HepG2 (cell line): ENCODE measurements around the gene UBTD1. TPM values are rescaled to one million over a fixed set of nuclear protein-coding genes. Genes with fewer than 3 reads are reported as not detected.

Experiments used
- ATAC-seq: fragments of 200-7000 bp; cut with Tn5 transposase; 3 replicates; pipeline ENCODE4 v1.9.1; 2020; ENCODE audit warnings: mild to moderate bottlenecking, moderate library complexity
- BruUV-seq: library from RNA; stranded (reverse); fragments of 400-500 nt; replicated peaks from 2 replicates; lab custom pipeline; 2021; lab: Mats Ljungman, UMichigan
- CTCF ChIA-PET: fragments of 300-600 bp; formaldehyde crosslinking; extraction: SDS; loops from one replicate; lab custom pipeline; 2021; ENCODE audit warnings: low total read pairs, inconsistent platforms, low intra/inter-chr PET ratio; lab: Yijun Ruan, JAX
- POLR2A ChIA-PET: fragments of 350-600 bp; sonication (Branson Sonifier 250); formaldehyde crosslinking; loops from one replicate; lab custom pipeline; 2020; ENCODE audit warnings: antibody characterized with exemption, inconsistent platforms; lab: Yijun Ruan, JAX
- DNase-seq: peaks from one replicate; pipeline ENCODE4 v3.0.0-alpha.2; 2015; ENCODE audit warnings: low spot score
- FAIRE-seq: peaks from 3 replicates; lab custom pipeline; 2011; peaks lifted over from hg19 to GRCh38; lab: Jason Lieb, UNC
- H2AFZ ChIP-seq: one replicate; pipeline ENCODE4 v1.6.1; 2011; ENCODE audit warnings: low read length, inconsistent platforms
- H3K27ac ChIP-seq: fragments of 300-600 bp; 3 replicates; pipeline ENCODE4 v1.8.0; 2011; ENCODE audit warnings: mixed run types, mild to moderate bottlenecking, mixed read lengths, low read length, inconsistent platforms; ENCODE audit not compliant: insufficient read depth; ENCODE audit errors: extremely low read length
- H3K27me3 ChIP-seq, 2 experiments: fragments of 200-600 bp in 1 of 2; 2 replicates in 1 of 2; 3 replicates in 1 of 2; pipeline versions ENCODE4 v1.6.0 to v1.8.0; 2011; ENCODE audit warnings: low read length in 2 of 2, mild to moderate bottlenecking in 2 of 2, moderate library complexity in 2 of 2, inconsistent platforms in 1 of 2; ENCODE audit not compliant: insufficient read depth in 2 of 2, control insufficient read depth in 1 of 2
- H3K36me3 ChIP-seq, 2 experiments: fragments of 200-600 bp in 1 of 2; replicated peaks in 1 of 2; 2 replicates in 1 of 2; 3 replicates in 1 of 2; pipeline versions ENCODE4 v1.5.1 to v1.8.0; 2011; ENCODE audit warnings: low read length in 2 of 2, inconsistent platforms in 1 of 2; ENCODE audit not compliant: insufficient read depth in 2 of 2, control insufficient read depth in 1 of 2
- H3K4me1 ChIP-seq: 2 replicates; pipeline ENCODE4 v1.5.1; 2012; ENCODE audit warnings: low read length, inconsistent platforms; ENCODE audit not compliant: insufficient read depth
- H3K4me2 ChIP-seq: 2 replicates; pipeline ENCODE4 v1.6.0; 2011; ENCODE audit warnings: low read depth, low read length, inconsistent platforms
- H3K4me3 ChIP-seq, 3 experiments: fragments of 200-600 bp in 1 of 3; sonication (generic), shearing (Covaris generic) in 1 of 3; replicated peaks in 1 of 3; 2 replicates each; pipeline ENCODE4 v1.5.1; 2011 to 2016; ENCODE audit warnings: low read length in 3 of 3, inconsistent platforms in 2 of 3, low read depth in 2 of 3, mild to moderate bottlenecking in 2 of 3, control low read depth in 1 of 3, mixed read lengths in 1 of 3; ENCODE audit not compliant: insufficient read depth in 1 of 3
- H3K79me2 ChIP-seq: one replicate; pipeline ENCODE4 v1.6.1; 2011; ENCODE audit warnings: low read length, inconsistent platforms; ENCODE audit not compliant: insufficient read depth
- H3K9ac ChIP-seq: 2 replicates; pipeline ENCODE4 v1.6.0; 2011; ENCODE audit warnings: mild to moderate bottlenecking, low read depth, low read length, inconsistent platforms; ENCODE audit not compliant: insufficient read depth
- H3K9me3 ChIP-seq: 2 replicates; pipeline ENCODE4 v1.5.1; 2012; ENCODE audit warnings: mild to moderate bottlenecking, low read length
- H4K20me1 ChIP-seq: 2 replicates; pipeline ENCODE4 v1.6.0; 2011; ENCODE audit warnings: inconsistent platforms, mild to moderate bottlenecking, low read length, moderate library complexity; ENCODE audit not compliant: insufficient read depth
- HDAC2 ChIP-seq: sonication (generic); formaldehyde crosslinking; IDR thresholded peaks from 2 replicates; pipeline ENCODE4 v1.4.0; 2020; ENCODE audit warnings: missing genetic modification reagents
- HNF4A ChIP-seq: sonication (generic); formaldehyde crosslinking; IDR thresholded peaks from 2 replicates; pipeline ENCODE4 v1.4.0; 2020; ENCODE audit warnings: missing genetic modification reagents
- NFIC ChIP-seq: IDR thresholded peaks from 2 replicates; pipeline ENCODE4 v1.6.1; 2012; ENCODE audit warnings: mild to moderate bottlenecking, low read length, inconsistent platforms
- PLRG1 ChIP-seq: fragments of 450-650 bp; conservative IDR thresholded peaks from 2 replicates; pipeline ENCODE4 v1.6.1; 2016
- TCF7 ChIP-seq: sonication (generic); IDR thresholded peaks from 2 replicates; pipeline ENCODE4 v1.6.1; 2016; ENCODE audit warnings: antibody characterized with exemption, low read depth
- ZNF3 ChIP-seq: IDR thresholded peaks from 2 replicates; pipeline ENCODE4 v1.7.0; 2017; ENCODE audit warnings: inconsistent platforms
- ZNF652 ChIP-seq: IDR thresholded peaks from 2 replicates; pipeline ENCODE4 v1.6.1; 2016; ENCODE audit warnings: low read depth, borderline replicate concordance
- ZNF674 ChIP-seq: sonication (generic); formaldehyde crosslinking; IDR thresholded peaks from 2 replicates; pipeline ENCODE4 v1.5.0; 2020; ENCODE audit warnings: low read depth, mild to moderate bottlenecking, missing genetic modification reagents
- WGBS: methylation state at CpG from one replicate; pipeline ENCODE4 v1.1.6; 2017; ENCODE audit warnings: low lambda C conversion rate; 5-methylcytosine and 5-hydroxymethylcytosine counted together
- in situ Hi-C: cut with HindIII; loops from 2 replicates; pipeline ENCODE4 v1.10.0; 2017; ENCODE audit warnings: low pct_unique_long_range_greater_than_20kb; ENCODE audit not compliant: extremely low pct_ligation_motif_present
- intact Hi-C: fragments of 100-400 bp; cut with micrococcal nuclease; formaldehyde crosslinking; loops from one replicate; pipeline ENCODE4 v1.10.0; 2022; ENCODE audit not compliant: unreplicated experiment
- polyA plus RNA-seq, 8 experiments: library from polyadenylated mRNA; depleted of rRNA in 3 of 8; stranded (reverse) in 7 of 8; unstranded in 1 of 8; fragments of >200 nt; fragmentation: Illumina TruSeq in 4 of 8; extraction: Trizol in 4 of 8; gene quantifications; 2 replicates each; pipeline versions ENCODE4 v1.2.1 to v1.2.3, GENCODE V29; 2011 to 2016; ENCODE audit warnings: low read depth in 4 of 8, missing spikeins in 1 of 8, mixed read lengths in 1 of 8; ENCODE audit not compliant: insufficient read depth in 1 of 8
- total RNA-seq, 5 experiments: library from RNA; depleted of rRNA; stranded (reverse); fragments of >200 nt; fragmentation: Illumina TruSeq; extraction: Trizol; gene quantifications; 2 replicates each; pipeline ENCODE4 v1.2.3, GENCODE V29; 2016; ENCODE audit warnings: low read depth in 1 of 5

UBTD1 gene
- total and polyA plus RNA-seq, 2 of the 13 experiments (the other 11 are each of a cell fraction or from before 2014, with no cell fraction given) = 7.9 to 10.0 TPM

- TF ChIP-seq HNF4A (CRISPR knock-in tag) (no peak), NFIC (no peak), HDAC2 (CRISPR knock-in tag) (no peak), ZNF3 (no peak), TCF7 (no peak), PLRG1 (no peak)
These were observed 4.6 kb upstream of the UBTD1 start (continued) for GRCh38 chr10:97494151-97494550.

- no peak for ATAC-seq
- intact Hi-C loops = no loop called here
- no peak overlapping the region; a peak in 1 of 6 replicates for H3K4me3 ChIP-seq
- H3K9ac ChIP-seq = no peak overlapping the region; the same call in 1 of the 2 replicates
- DNase-seq = no peak
- BruUV-seq = TSS peak; percentile 6
- no peak overlapping the region for H2AFZ ChIP-seq
- ChIA-PET POLR2A (no interaction called here), CTCF (no interaction called here)
- H4K20me1 ChIP-seq = peaks cover 32% of the 10 kb centered on the region
- H3K4me2 ChIP-seq = peak overlapping the region; percentile 91
- H3K27me3 ChIP-seq = no peaks in the 10 kb centered on the region; a peak in 1 of 5 replicates
- in situ Hi-C loops = no loop called here
- peaks cover 76% of the 10 kb centered on the region for H3K79me2 ChIP-seq
- peaks cover 41% of the 10 kb centered on the region for H3K4me1 ChIP-seq
- peak; percentile 21 for FAIRE-seq
- no peak overlapping the region for H3K27ac ChIP-seq
- peaks cover 4 to 16% of the 10 kb centered on the region in 2 experiments; a peak in 4 of 5 replicates for H3K36me3 ChIP-seq
- no peaks in the 10 kb centered on the region for H3K9me3 ChIP-seq
- TF ChIP-seq ZNF652 (CRISPR knock-in tag) (peak; percentile 89), ZNF674 (no peak)
- WGBS = 52% methylated on average over 7 of the region's 7 CpGs
These were observed 3.7 kb upstream of the UBTD1 start for GRCh38 chr10:97494863-97495506.
